K562 (cell line): Measurements from ENCODE around the gene CD37. TPM values are rescaled to one million over a fixed set of nuclear protein-coding genes. Genes with fewer than 3 reads are reported as not detected.

Experiments used
- ATAC-seq: fragments of 200-7000 bp; cut with Tn5 transposase; 3 replicates; pipeline ENCODE4 v1.9.1; 2020; ENCODE audit warnings: moderate library complexity
- BruUV-seq: library from RNA; stranded (reverse); fragments of 400-500 nt; replicated peaks from 2 replicates; lab custom pipeline; 2021; lab: Mats Ljungman, UMichigan
- CTCF ChIA-PET: fragments of 300-600 bp; formaldehyde crosslinking; extraction: SDS; loops from one replicate; lab custom pipeline; 2021; ENCODE audit warnings: low intra/inter-chr PET ratio; lab: Yijun Ruan, JAX
- POLR2A ChIA-PET: fragments of 300-600, 350-650 bp; sonication (Branson Sonifier 250); formaldehyde crosslinking; extraction: SDS; loops from one replicate; lab custom pipeline; 2021; ENCODE audit warnings: antibody characterized with exemption, inconsistent platforms; lab: Yijun Ruan, JAX
- DNase-seq, 4 experiments: peaks; one replicate each; pipeline versions ENCODE4 v3.0.0 to v3.0.0-alpha.2; 2011 to 2018; ENCODE audit warnings: low spot score in 3 of 4, mixed read lengths in 3 of 4; ENCODE audit errors: extremely low read depth in 1 of 4
- FAIRE-seq: peaks from 2 replicates; lab custom pipeline; 2011; peaks lifted over from hg19 to GRCh38; lab: Jason Lieb, UNC
- H2AFZ ChIP-seq: 2 replicates; pipeline ENCODE4 v1.6.0; 2011; ENCODE audit warnings: low read depth, low read length, control low read depth, inconsistent platforms
- H3K27ac ChIP-seq: fragments of 200-600 bp; 3 replicates; pipeline ENCODE4 v1.8.0; 2011; ENCODE audit warnings: low read depth, mild to moderate bottlenecking, control low read depth, inconsistent platforms, low read length, moderate library complexity, mixed read lengths; ENCODE audit errors: extremely low read depth
- H3K27me3 ChIP-seq, 2 experiments: fragments of 300-600 bp in 1 of 2; 2 replicates in 1 of 2; 3 replicates in 1 of 2; pipeline versions ENCODE4 v1.6.0 to v1.8.0; 2011; ENCODE audit warnings: inconsistent platforms in 2 of 2, low read length in 2 of 2, mild to moderate bottlenecking in 1 of 2, mixed read lengths in 1 of 2, moderate library complexity in 1 of 2; ENCODE audit not compliant: control insufficient read depth in 2 of 2, insufficient read depth in 2 of 2
- H3K36me3 ChIP-seq: fragments of 300-600 bp; 3 replicates; pipeline ENCODE4 v1.8.0; 2011; ENCODE audit warnings: mild to moderate bottlenecking, low read length, inconsistent platforms; ENCODE audit not compliant: control insufficient read depth, insufficient read depth
- H3K4me1 ChIP-seq, 2 experiments: fragments of 200-600 bp in 1 of 2; replicated peaks in 1 of 2; 2 replicates in 1 of 2; 3 replicates in 1 of 2; pipeline versions ENCODE4 v1.5.1 to v1.8.0; 2011; ENCODE audit warnings: inconsistent platforms in 2 of 2, low read length in 2 of 2, mild to moderate bottlenecking in 1 of 2, mixed read lengths in 1 of 2, moderate library complexity in 1 of 2; ENCODE audit not compliant: control insufficient read depth in 2 of 2, insufficient read depth in 2 of 2
- H3K4me2 ChIP-seq: 2 replicates; pipeline ENCODE4 v1.6.1; 2011; ENCODE audit warnings: low read length, control low read depth, inconsistent platforms, mixed read lengths; ENCODE audit not compliant: insufficient read depth
- H3K4me3 ChIP-seq: fragments of 200-600 bp; sonication (generic), shearing (Covaris generic); 2 replicates; pipeline ENCODE4 v1.5.1; 2016; ENCODE audit warnings: control low read depth, inconsistent platforms
- H3K79me2 ChIP-seq: fragments of 200-600 bp; 3 replicates; pipeline ENCODE4 v1.8.0; 2011; ENCODE audit warnings: low read length, inconsistent platforms; ENCODE audit not compliant: control insufficient read depth, insufficient read depth
- H3K9ac ChIP-seq, 2 experiments: 2 replicates each; pipeline versions ENCODE4 v1.6.0 to v1.6.1; 2011; ENCODE audit warnings: low read depth in 2 of 2, low read length in 2 of 2, control low read depth in 1 of 2, inconsistent platforms in 1 of 2, mild to moderate bottlenecking in 1 of 2, mixed read lengths in 1 of 2; ENCODE audit not compliant: insufficient read depth in 1 of 2
- H3K9me1 ChIP-seq: one replicate; pipeline ENCODE4 v1.6.0; 2011; ENCODE audit warnings: inconsistent platforms, mild to moderate bottlenecking, low read length, moderate library complexity; ENCODE audit not compliant: control insufficient read depth, insufficient read depth
- H3K9me3 ChIP-seq: replicated peaks from 2 replicates; pipeline ENCODE4 v1.5.1; 2011; ENCODE audit warnings: low read depth, low read length, inconsistent platforms; ENCODE audit not compliant: control insufficient read depth, insufficient read depth
- H4K20me1 ChIP-seq: replicated peaks from 2 replicates; pipeline ENCODE4 v1.6.1; 2011; ENCODE audit warnings: low read length, inconsistent platforms, mixed read lengths; ENCODE audit not compliant: control insufficient read depth, insufficient read depth
- CBX3 ChIP-seq, 2 experiments: IDR thresholded peaks; 1 replicate in 1 of 2; 2 replicates in 1 of 2; pipeline ENCODE4 v1.6.1; 2012; ENCODE audit warnings: inconsistent platforms in 2 of 2, low read length in 2 of 2, borderline replicate concordance in 1 of 2, control low read depth in 1 of 2
- CTBP1 ChIP-seq: fragments of 450-650 bp; IDR thresholded peaks from 2 replicates; pipeline ENCODE4 v1.6.1; 2016; ENCODE audit warnings: borderline replicate concordance
- HNRNPH1 ChIP-seq: fragments of 200-400 bp; formaldehyde crosslinking; optimal IDR thresholded peaks from 2 replicates; pipeline ENCODE3; 2017; ENCODE audit warnings: low read depth, mild to moderate bottlenecking, low read length, moderate library complexity
- MCM5 ChIP-seq: fragments of 450-650 bp; IDR thresholded peaks from 2 replicates; pipeline ENCODE4 v1.6.1; 2016; ENCODE audit warnings: low read depth
- TOE1 ChIP-seq, 2 experiments: fragments of 450-650 bp in 1 of 2; sonication (generic) in 1 of 2; formaldehyde crosslinking in 1 of 2; IDR thresholded peaks; 2 replicates each; pipeline versions ENCODE4 v1.7.1 to v1.8.0; 2016 to 2022; ENCODE audit warnings: borderline replicate concordance in 2 of 2, mild to moderate bottlenecking in 2 of 2, antibody characterized with exemption in 1 of 2, inconsistent platforms in 1 of 2, low read depth in 1 of 2, missing genetic modification reagents in 1 of 2, moderate library complexity in 1 of 2
- TRIM24 ChIP-seq, 2 experiments: fragments of 450-650 bp; IDR thresholded peaks; 2 replicates each; pipeline ENCODE4 v1.6.1; 2016
- TRIM28 ChIP-seq: fragments of 450-650 bp; IDR thresholded peaks from 2 replicates; pipeline ENCODE4 v1.6.1; 2017
- ZBTB17 ChIP-seq: fragments of 450-650 bp; formaldehyde crosslinking; IDR thresholded peaks from 2 replicates; pipeline ENCODE4 v1.4.0; 2020; ENCODE audit warnings: mild to moderate bottlenecking
- WGBS: fragments of 100-300 bp; shearing (Covaris generic); methylation state at CpG from one replicate; pipeline ENCODE4 v1.1.6; 2016; ENCODE audit warnings: low coverage, mixed read lengths; ENCODE audit not compliant: insufficient coverage; ENCODE audit errors: missing lambda C conversion rate; 5-methylcytosine and 5-hydroxymethylcytosine counted together
- in situ Hi-C: fragments of 300-500 bp; cut with MboI; formaldehyde crosslinking; loops from 4 replicates; pipeline ENCODE4 v1.15.0; 2018; ENCODE audit warnings: inconsistent platforms, mixed read lengths
- intact Hi-C: fragments of 100-400 bp; cut with micrococcal nuclease; formaldehyde crosslinking; loops from 2 replicates; pipeline ENCODE4 v1.14.2; 2022
- polyA plus RNA-seq, 8 experiments: library from polyadenylated mRNA; depleted of rRNA in 4 of 8; stranded (reverse) in 5 of 8; unstranded in 3 of 8; fragments of >200 nt; fragmentation: Nextera tagmentation in 2 of 8; fragmentation: Illumina TruSeq in 1 of 8; extraction: Ambion mirVana in 2 of 8; extraction: Trizol in 1 of 8; gene quantifications; 2 replicates each; pipeline versions ENCODE4 v1.2.1 to v1.2.3, GENCODE V29; 2011 to 2014; ENCODE audit warnings: inconsistent platforms in 1 of 8, missing spikeins in 1 of 8
- total RNA-seq, 7 experiments: library from RNA; depleted of rRNA in 6 of 7; stranded (reverse); fragments of >200 nt in 6 of 7; fragmentation: Illumina TruSeq in 2 of 7; extraction: Trizol in 2 of 7; gene quantifications; 2 replicates each; pipeline versions ENCODE4 v1.2.1 to v1.2.3, GENCODE V29; 2011 to 2021; ENCODE audit warnings: low replicate concordance in 1 of 7

Gene CD37
- total and polyA plus RNA-seq, 9 of the 15 experiments (the other 6 are each of a cell fraction or from before 2014, with no cell fraction given): 2.5 to 19.0 (median 7.4) TPM

DNA sequence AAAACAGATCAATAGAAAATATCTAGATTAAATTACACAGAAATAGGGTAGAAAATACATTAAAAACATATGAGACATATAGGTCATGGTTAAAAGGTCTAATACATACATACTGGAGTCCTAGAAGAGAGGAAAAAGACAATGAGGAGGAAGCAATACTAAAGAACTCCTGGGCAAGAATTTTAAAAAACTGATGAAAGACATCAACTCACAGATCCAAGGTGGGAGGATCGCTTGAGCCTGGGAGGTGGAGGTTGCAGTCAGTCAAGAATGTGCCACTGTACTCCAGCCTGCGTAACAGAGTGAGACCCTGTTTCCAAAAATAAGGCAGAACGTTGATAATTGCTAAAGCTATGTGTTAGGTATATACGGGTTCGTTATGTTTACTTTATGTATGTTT is 47.4 kb downstream of the CD37 start:
- Histone ChIP-seq H3K27me3 (no peaks in the 10 kb centered on the region), H2AFZ (no peak overlapping the region), H3K36me3 (no peaks in the 10 kb centered on the region), H4K20me1 (no peaks in the 10 kb centered on the region), H3K4me1 (peaks cover 0 to 2% of the 10 kb centered on the region in 2 experiments; a peak in 2 of 5 replicates), H3K9me3 (peaks cover 6% of the 10 kb centered on the region), H3K27ac (no peak overlapping the region), H3K4me2 (no peak overlapping the region), H3K4me3 (no peak overlapping the region), H3K79me2 (no peaks in the 10 kb centered on the region), H3K9me1 (no peaks in the 10 kb centered on the region), H3K9ac (no peak overlapping the region)
- ChIA-PET CTCF (no interaction called here), POLR2A (interaction anchor here (0.6 kb wide), 1 partner anchor 46 kb away, joined by 3 read pairs; no protein-coding TSS in a partner anchor)
- DNase-seq (no peak), ATAC-seq (no peak), FAIRE-seq (no peak)
- intact Hi-C loops (no loop called here), in situ Hi-C loops (no loop called here)
- TF ChIP-seq ZBTB17 (CRISPR knock-in tag): no peak
- TF ChIP-seq TRIM28: peak; percentile 62; the same call in 1 of the 2 replicates
- TF ChIP-seq TRIM24 (IDR thresholded peaks at IDR 0.05): 0 out of 4 replicates have a peak, but pooled peaks of 1 of the 2 experiments have one; percentile 15
- no peak for TF ChIP-seq MCM5
- TF ChIP-seq CBX3 (IDR thresholded peaks at IDR 0.05; ENCODE audit: borderline replicate concordance in 1 of 2, low read length in 2 of 2): peak in 1 of 2 experiments; percentile 46; a peak in 1 of 3 replicates
- TF ChIP-seq CTBP1: no peak
- TF ChIP-seq TOE1 (IDR thresholded peaks at IDR 0.05; ENCODE audit: borderline replicate concordance): no peak
- TF ChIP-seq TOE1 (CRISPR knock-in tag; IDR thresholded peaks at IDR 0.05; ENCODE audit: borderline replicate concordance, low read depth): no peak
- no peak for TF ChIP-seq HNRNPH1
- 44% methylated on average over 5 of the region's 5 CpGs for WGBS
- BruUV-seq: no TSS peak
